Right atrium auricular region (tissue), 2 donors: ENCODE data around the gene RAD51B. TPM values are rescaled to one million over a fixed set of nuclear protein-coding genes. Genes with fewer than 3 reads are reported as not detected.

Experiments used
- DNase-seq: peaks from one replicate; pipeline ENCODE4 v3.0.0-alpha.2; 2019; ENCODE audit warnings: low spot score
- H3K27ac ChIP-seq, 2 donors: fragments of 200-600 bp; sonication (generic); 1 replicate in 1 of 2; 2 replicates in 1 of 2; pipeline ENCODE4 v1.5.1; 2016 to 2019
- H3K27me3 ChIP-seq, 2 donors: fragments of 200-600 bp; sonication (generic); one replicate each; pipeline versions ENCODE4 v1.5.1 to v1.6.0; 2017 to 2019
- H3K36me3 ChIP-seq: fragments of 200-600 bp; sonication (generic); one replicate; pipeline ENCODE4 v1.5.1; 2016
- H3K4me1 ChIP-seq, 2 donors: fragments of 200-600 bp; sonication (generic); one replicate each; pipeline versions ENCODE4 v1.5.1 to v1.6.0; 2017 to 2019
- H3K4me3 ChIP-seq, 2 donors: fragments of 200-600 bp; sonication (generic); 1 replicate in 1 of 2; 2 replicates in 1 of 2; pipeline ENCODE4 v1.5.1; 2017 to 2019; ENCODE audit warnings: mild to moderate bottlenecking in 1 of 2, moderate library complexity in 1 of 2
- H3K9me3 ChIP-seq, 2 donors: fragments of 200-600 bp; sonication (generic); one replicate each; pipeline ENCODE4 v1.5.1; 2019
- total RNA-seq, 2 donors: library from RNA; depleted of rRNA; stranded (reverse); fragments of >200 nt; gene quantifications; one replicate each; pipeline ENCODE4 v1.1.0, GENCODE V29; 2016
- TF ChIP-seq, protein P1 (sequence below), 2 donors: fragments of 200-600 bp; sonication (generic); IDR thresholded peaks; one replicate each; pipeline ENCODE4 v1.5.1; 2019; ENCODE audit warnings: antibody characterized with exemption in 2 of 2

The RAD51B gene
- total RNA-seq, 2 donors from 2014 or later: 1.2 to 1.5 TPM

DNA sequence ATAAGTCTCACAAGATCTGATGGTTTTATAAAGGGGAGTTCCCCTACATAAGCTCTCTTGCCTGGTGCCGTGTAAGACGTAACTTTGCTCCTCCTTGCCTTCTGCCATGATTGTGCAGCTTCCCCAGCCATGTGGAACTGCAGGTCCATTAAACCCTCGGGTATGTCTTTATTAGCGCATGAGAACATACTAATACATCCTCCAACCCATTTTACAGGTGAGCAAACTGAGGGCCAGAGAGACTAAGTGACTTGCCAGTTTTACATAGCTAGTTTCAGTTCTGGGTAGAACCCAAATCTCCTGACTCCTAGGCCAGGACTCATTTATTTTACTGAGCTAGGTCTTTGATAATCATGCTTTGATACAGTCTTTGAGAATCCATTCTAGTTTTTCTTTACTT is 406.9 kb downstream of the RAD51B start:
- TF ChIP-seq, protein P1, sequence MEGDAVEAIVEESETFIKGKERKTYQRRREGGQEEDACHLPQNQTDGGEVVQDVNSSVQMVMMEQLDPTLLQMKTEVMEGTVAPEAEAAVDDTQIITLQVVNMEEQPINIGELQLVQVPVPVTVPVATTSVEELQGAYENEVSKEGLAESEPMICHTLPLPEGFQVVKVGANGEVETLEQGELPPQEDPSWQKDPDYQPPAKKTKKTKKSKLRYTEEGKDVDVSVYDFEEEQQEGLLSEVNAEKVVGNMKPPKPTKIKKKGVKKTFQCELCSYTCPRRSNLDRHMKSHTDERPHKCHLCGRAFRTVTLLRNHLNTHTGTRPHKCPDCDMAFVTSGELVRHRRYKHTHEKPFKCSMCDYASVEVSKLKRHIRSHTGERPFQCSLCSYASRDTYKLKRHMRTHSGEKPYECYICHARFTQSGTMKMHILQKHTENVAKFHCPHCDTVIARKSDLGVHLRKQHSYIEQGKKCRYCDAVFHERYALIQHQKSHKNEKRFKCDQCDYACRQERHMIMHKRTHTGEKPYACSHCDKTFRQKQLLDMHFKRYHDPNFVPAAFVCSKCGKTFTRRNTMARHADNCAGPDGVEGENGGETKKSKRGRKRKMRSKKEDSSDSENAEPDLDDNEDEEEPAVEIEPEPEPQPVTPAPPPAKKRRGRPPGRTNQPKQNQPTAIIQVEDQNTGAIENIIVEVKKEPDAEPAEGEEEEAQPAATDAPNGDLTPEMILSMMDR (IDR thresholded peaks at IDR 0.05): no peak
- H3K4me3 ChIP-seq: no peak overlapping the region
- H3K4me1 ChIP-seq: peaks cover 0 to 6% of the 10 kb centered on the region in 2 donors
- H3K9me3 ChIP-seq: no peaks in the 10 kb centered on the region
- no peak for DNase-seq
- H3K27ac ChIP-seq: no peak overlapping the region
- no peaks in the 10 kb centered on the region for H3K36me3 ChIP-seq
- no peaks in the 10 kb centered on the region for H3K27me3 ChIP-seq

DNA sequence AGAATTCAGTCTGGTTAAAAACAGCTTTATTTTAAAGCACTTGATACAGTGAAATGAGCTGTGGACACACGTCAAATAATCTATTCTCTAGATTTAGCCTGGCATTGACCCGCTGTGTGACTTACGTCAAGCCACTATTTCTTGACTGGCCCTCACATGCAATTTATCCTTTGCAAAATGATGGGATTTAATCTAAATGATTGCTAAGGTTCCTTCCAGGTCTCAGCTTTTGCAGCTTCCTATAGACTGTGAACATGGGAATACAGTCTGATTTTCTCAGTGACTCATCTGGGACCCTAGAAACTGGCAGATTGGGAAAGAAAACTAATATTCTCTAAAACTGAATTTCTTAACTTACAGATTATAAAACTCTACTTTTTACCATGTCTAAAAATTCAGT is 409.1 kb downstream of the RAD51B start:
- H3K9me3 ChIP-seq: no peaks in the 10 kb centered on the region
- H3K36me3 ChIP-seq: no peaks in the 10 kb centered on the region
- no peak for DNase-seq
- H3K27me3 ChIP-seq: no peaks in the 10 kb centered on the region
- H3K4me1 ChIP-seq: peaks cover 0 to 25% of the 10 kb centered on the region in 2 donors
- TF ChIP-seq, protein P1 (IDR thresholded peaks at IDR 0.05): no peak
- no peak overlapping the region for H3K4me3 ChIP-seq
- H3K27ac ChIP-seq: no peak overlapping the region

GRCh38 chr14:68229423-68230100 is 410.0 kb downstream of the RAD51B start:
- no peak for DNase-seq
- H3K27ac ChIP-seq: no peak overlapping the region
- no peak overlapping the region for H3K4me3 ChIP-seq
- peaks cover 0 to 25% of the 10 kb centered on the region in 2 donors for H3K4me1 ChIP-seq
- no peaks in the 10 kb centered on the region for H3K9me3 ChIP-seq
- H3K27me3 ChIP-seq: no peaks in the 10 kb centered on the region
- no peaks in the 10 kb centered on the region for H3K36me3 ChIP-seq
- TF ChIP-seq, protein P1 (IDR thresholded peaks at IDR 0.05): no peak

- H3K27me3 ChIP-seq: no peaks in the 10 kb centered on the region
- no peak overlapping the region for H3K27ac ChIP-seq
- DNase-seq: no peak
- no peaks in the 10 kb centered on the region for H3K9me3 ChIP-seq
- H3K36me3 ChIP-seq: no peaks in the 10 kb centered on the region
- peaks cover 0 to 25% of the 10 kb centered on the region in 2 donors for H3K4me1 ChIP-seq
- H3K4me3 ChIP-seq: no peak overlapping the region
- TF ChIP-seq, protein P1 (IDR thresholded peaks at IDR 0.05): no peak
Measured at GRCh38 chr14:68230202-68230949, 410.8 kb downstream of the RAD51B start.

GRCh38 chr14:68230950-68231717 is 411.6 kb downstream of the RAD51B start:
- H3K27me3 ChIP-seq: no peaks in the 10 kb centered on the region
- no peak overlapping the region for H3K4me3 ChIP-seq
- no peaks in the 10 kb centered on the region for H3K9me3 ChIP-seq
- H3K4me1 ChIP-seq: peaks cover 0 to 25% of the 10 kb centered on the region in 2 donors
- H3K36me3 ChIP-seq: no peaks in the 10 kb centered on the region
- TF ChIP-seq, protein P1 (IDR thresholded peaks at IDR 0.05): no peak
- H3K27ac ChIP-seq: peak overlapping the region in 1 of 2 donors; percentile 85
- DNase-seq: no peak
